Psoas muscle (tissue), 8 donors: ENCODE data around the gene DDX41. TPM values are rescaled to one million over a fixed set of nuclear protein-coding genes. Genes with fewer than 3 reads are reported as not detected.

ENCODE experiments used
- ATAC-seq, 4 donors: fragments of 200-7000 bp; cut with Tn5 transposase; one replicate each; pipeline ENCODE4 v1.9.1; 2020; ENCODE audit warnings: moderate library complexity in 3 of 4, mild to moderate bottlenecking in 2 of 4
- DNase-seq, 2 donors: peaks; one replicate each; pipeline ENCODE4 v3.0.0-alpha.2; 2020
- H3K27ac ChIP-seq: fragments of 200-600 bp; one replicate; pipeline ENCODE4 v1.8.0; 2022
- H3K27me3 ChIP-seq, 3 donors: fragments of 200-600 bp in 1 of 3; one replicate each; pipeline versions ENCODE4 v1.6.1 to v1.8.0; 2013 to 2022; ENCODE audit warnings: low read length in 2 of 3, mild to moderate bottlenecking in 2 of 3, moderate library complexity in 1 of 3; ENCODE audit not compliant: insufficient read depth in 3 of 3
- H3K36me3 ChIP-seq, 2 donors: fragments of 200-600 bp in 1 of 2; one replicate each; pipeline versions ENCODE4 v1.6.1 to v1.8.0; 2013 to 2022; ENCODE audit warnings: low read depth in 1 of 2, mild to moderate bottlenecking in 1 of 2, moderate library complexity in 1 of 2; ENCODE audit not compliant: insufficient read depth in 1 of 2
- H3K4me1 ChIP-seq: fragments of 200-600 bp; one replicate; pipeline ENCODE4 v1.8.0; 2022
- H3K4me3 ChIP-seq: fragments of 200-600 bp; one replicate; pipeline ENCODE4 v1.8.0; 2022; ENCODE audit warnings: mild to moderate bottlenecking
- H3K9me3 ChIP-seq: fragments of 200-600 bp; one replicate; pipeline ENCODE4 v1.8.0; 2022
- WGBS, 3 donors: extraction: QIAGEN DNeasy Blood & Tissue Kit; methylation state at CpG; one replicate each; pipeline versions ENCODE4 v1.1.6 to v1.1.7; 2013; 5-methylcytosine and 5-hydroxymethylcytosine counted together
- intact Hi-C, 2 donors: fragments of 100-400 bp; cut with DNase I; formaldehyde crosslinking; loops; one replicate each; pipeline versions ENCODE4 v1.11.0 to v1.14.2; 2022
- polyA plus RNA-seq, 3 donors: library from polyadenylated mRNA; stranded (reverse); fragments of 200-250 nt; gene quantifications; one replicate each; pipeline ENCODE4 v1.2.3, GENCODE V29; 2013
- total RNA-seq, 4 donors: library from RNA; stranded (reverse); fragmentation: NEBNext Ultra II Directional in 2 of 4; extraction: Animal tissue kit (Norgen Biotek cat#: 25700) in 2 of 4; gene quantifications; one replicate each; pipeline versions ENCODE4 v1.2.1 to v1.2.4, GENCODE V29; 2021 to 2023
- TF ChIP-seq, protein P1 (sequence below): fragments of 200-600 bp; IDR thresholded peaks from one replicate; pipeline ENCODE4 v1.8.0; 2022; ENCODE audit warnings: antibody characterized with exemption
- donor health status: healthy with polysubstance abuse.
- donor health status: DM: no; HTN: no; CAD: no; lungs with moderate emphysema.
- donor health status: Bipolar disorder and iron deficiency.
- donor health status: healthy.
- donor health status: DM: yes; HTN: yes; CAD: no.
- donor health status: DM: no; HTN: no; CAD: no.
- donor health status: DM: no; HTN: no; CAD: no.
- donor health status: DM: yes; HTN: yes; CAD: no.

Gene DDX41
- total and polyA plus RNA-seq, 7 donors, result 37.2 to 71.6 (median 41.0) TPM

DNA sequence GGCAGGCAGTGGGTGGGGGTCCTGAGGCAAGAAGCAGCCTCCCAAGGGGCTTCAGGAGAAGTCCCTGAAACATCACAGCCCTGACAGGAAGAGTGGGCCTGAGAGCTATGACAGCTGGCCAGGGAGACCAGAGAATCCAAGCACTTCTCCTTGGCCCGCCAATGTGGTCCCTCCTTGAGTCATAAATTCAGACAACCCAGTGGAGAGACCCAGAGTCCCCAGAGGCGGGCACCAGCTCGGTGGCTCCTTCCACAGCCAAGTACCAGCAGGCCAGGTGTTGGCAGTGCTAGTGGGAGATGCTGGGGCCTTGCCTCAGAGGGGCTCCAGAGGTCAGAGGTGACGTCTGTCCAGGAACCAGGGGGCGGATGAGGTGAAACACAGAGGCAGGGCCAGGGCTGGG lies 5.6 kb downstream of the DDX41 start:
- WGBS, 3 donors, result 80 to 86% (median 82%) methylated on average over 5 of the region's 5 CpGs
- no peak overlapping the region for H3K4me3 ChIP-seq
- ATAC-seq (no peak), DNase-seq (no peak)
- TF ChIP-seq, protein P1, sequence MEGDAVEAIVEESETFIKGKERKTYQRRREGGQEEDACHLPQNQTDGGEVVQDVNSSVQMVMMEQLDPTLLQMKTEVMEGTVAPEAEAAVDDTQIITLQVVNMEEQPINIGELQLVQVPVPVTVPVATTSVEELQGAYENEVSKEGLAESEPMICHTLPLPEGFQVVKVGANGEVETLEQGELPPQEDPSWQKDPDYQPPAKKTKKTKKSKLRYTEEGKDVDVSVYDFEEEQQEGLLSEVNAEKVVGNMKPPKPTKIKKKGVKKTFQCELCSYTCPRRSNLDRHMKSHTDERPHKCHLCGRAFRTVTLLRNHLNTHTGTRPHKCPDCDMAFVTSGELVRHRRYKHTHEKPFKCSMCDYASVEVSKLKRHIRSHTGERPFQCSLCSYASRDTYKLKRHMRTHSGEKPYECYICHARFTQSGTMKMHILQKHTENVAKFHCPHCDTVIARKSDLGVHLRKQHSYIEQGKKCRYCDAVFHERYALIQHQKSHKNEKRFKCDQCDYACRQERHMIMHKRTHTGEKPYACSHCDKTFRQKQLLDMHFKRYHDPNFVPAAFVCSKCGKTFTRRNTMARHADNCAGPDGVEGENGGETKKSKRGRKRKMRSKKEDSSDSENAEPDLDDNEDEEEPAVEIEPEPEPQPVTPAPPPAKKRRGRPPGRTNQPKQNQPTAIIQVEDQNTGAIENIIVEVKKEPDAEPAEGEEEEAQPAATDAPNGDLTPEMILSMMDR, result no peak
- H3K27me3 ChIP-seq, result no peaks in the 10 kb centered on the region
- no peak overlapping the region for H3K27ac ChIP-seq
- H3K9me3 ChIP-seq, result no peaks in the 10 kb centered on the region
- intact Hi-C loops, result no loop called here
- peaks cover 10% of the 10 kb centered on the region for H3K4me1 ChIP-seq
- H3K36me3 ChIP-seq, result peaks cover 7 to 61% of the 10 kb centered on the region in 2 donors

DNA sequence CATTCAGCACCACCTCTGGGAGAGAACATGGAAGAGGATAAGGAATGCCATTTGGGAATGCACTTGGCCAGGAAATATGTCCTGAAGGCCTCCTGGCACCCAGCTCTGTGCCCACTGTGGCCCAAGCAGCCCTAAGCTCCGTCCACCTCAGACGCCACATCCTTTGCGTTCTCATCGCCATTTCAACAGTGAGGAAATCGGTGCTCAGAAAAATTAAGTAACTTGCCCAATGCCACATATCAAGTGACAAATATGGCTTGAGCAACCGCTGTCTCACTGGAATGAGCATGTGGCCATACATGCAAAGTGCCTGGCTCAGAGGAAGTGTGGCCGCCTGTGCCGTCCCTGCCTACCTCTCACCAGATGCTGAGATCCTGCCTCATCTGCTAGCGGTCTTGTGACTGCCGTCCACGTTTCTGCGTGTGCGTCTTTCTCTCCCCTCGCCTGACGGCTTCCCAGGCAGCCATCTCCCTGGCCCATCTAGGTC lies 6.2 kb downstream of the DDX41 start:
- H3K9me3 ChIP-seq, result no peaks in the 10 kb centered on the region
- no peak overlapping the region for H3K4me3 ChIP-seq
- WGBS, 3 donors, result 78 to 85% (median 81%) methylated on average over 15 of the region's 15 CpGs
- H3K36me3 ChIP-seq, result peaks cover 7 to 57% of the 10 kb centered on the region in 2 donors
- H3K4me1 ChIP-seq, result peaks cover 4% of the 10 kb centered on the region
- no peaks in the 10 kb centered on the region for H3K27me3 ChIP-seq
- no peak overlapping the region for H3K27ac ChIP-seq
- DNase-seq (no peak), ATAC-seq (peak in 1 of 4 donors; percentile 32)
- intact Hi-C loops, result no loop called here
- TF ChIP-seq, protein P1, result no peak

DNA sequence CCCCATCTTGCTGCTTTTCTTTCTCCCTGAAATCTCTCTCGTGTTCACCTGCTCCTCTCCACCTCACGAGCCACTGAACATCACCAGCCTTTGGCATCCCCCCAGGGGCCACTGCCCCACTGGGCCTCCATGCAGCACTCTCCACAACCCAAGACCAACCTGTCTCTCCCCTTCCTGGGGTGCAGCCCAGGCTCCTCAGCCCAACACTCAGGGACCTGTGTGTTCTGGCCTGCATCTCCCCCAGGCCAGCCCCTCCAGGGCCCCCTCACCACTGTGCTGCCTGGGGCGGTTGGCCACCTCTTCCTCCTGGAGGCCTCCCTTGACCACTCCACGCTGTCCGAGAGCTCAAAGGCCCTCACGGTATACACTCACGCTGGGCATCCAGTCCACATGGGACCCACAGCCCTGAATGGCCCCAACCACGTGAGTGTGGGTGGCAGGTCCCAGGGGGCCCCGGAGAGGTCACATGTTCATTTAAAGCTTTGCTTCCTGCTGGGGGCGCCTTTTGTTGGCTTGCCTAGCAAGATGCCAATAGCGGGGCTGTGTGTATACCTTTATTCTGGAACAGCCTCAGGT lies 6.7 kb downstream of the DDX41 start:
- Histone ChIP-seq H3K9me3 (no peaks in the 10 kb centered on the region), H3K4me1 (no peaks in the 10 kb centered on the region), H3K4me3 (peak overlapping the region; percentile 54), H3K27ac (no peak overlapping the region), H3K36me3 (peaks cover 7 to 52% of the 10 kb centered on the region in 2 donors), H3K27me3 (no peaks in the 10 kb centered on the region)
- intact Hi-C loops, result no loop called here
- TF ChIP-seq, protein P1, result no peak
- ATAC-seq (no peak), DNase-seq (no peak)
- 69 to 70% (median 69%) methylated on average over 11 of the region's 11 CpGs for WGBS, 3 donors

DNA sequence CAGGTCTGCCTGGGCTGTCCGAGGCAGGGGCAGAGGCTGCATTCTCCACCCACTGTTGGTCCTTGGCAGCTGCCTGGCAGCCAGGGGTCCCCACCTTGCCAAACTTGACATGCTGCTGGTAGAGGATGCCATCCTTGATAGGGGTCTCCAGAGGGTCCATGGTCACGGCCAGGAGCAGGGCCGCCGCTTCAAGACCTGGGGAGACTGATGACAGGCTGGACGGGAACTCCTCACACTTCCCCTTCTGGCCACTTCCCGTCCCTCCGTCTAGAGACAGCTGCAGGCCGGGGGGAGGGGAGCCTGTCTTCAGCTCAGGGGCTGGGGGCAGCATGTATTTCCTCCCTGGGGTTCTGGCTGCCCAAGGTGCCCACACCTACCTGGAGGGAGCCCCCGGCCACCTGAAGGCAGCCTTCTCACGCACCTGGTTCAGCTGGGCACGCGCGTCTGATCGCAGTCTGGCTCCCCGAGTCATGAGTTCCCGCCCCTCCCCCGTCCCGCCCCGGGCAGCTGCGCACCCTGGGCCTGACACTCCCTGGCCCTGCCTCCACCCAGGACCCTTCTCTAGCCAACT lies 7.3 kb downstream of the DDX41 start, which contains the start of gene DOK3:
Gene DOK3, minus strand, starts transcription at position 446 of the 571 bp plus-strand sequence. Its CDS starts 286 bp downstream, at position 160.
- H3K4me3 ChIP-seq, result peak within 1 kb of the TSS; percentile 54
- no peaks in the 10 kb centered on the region for H3K9me3 ChIP-seq
- DNase-seq (peak in 1 of 2 donors; percentile 55), ATAC-seq (peak in 3 of 4 donors; percentile 15 to 51 (median 35))
- H3K27me3 ChIP-seq, result no peaks in the 10 kb centered on the region
- TF ChIP-seq, protein P1, result no peak
- peak within 1 kb of the TSS; percentile 23 for H3K27ac ChIP-seq
- intact Hi-C loops, result no loop called here
- peaks cover 7 to 47% of the 10 kb centered on the region in 2 donors for H3K36me3 ChIP-seq
- no peaks in the 10 kb centered on the region for H3K4me1 ChIP-seq
- 17 to 26% (median 20%) methylated on average over 7 to 20 of the region's 20 CpGs for WGBS, 3 donors
